Karpas-422 (cell line): ENCODE data around the gene KHDC4. TPM values are rescaled to one million over a fixed set of nuclear protein-coding genes. Genes with fewer than 3 reads are reported as not detected.

Experiments used
- DNase-seq: peaks from one replicate; pipeline ENCODE4 v3.0.0-alpha.2; 2015
- H2AFZ ChIP-seq: fragments of 200-600 bp; sonication (generic); 2 replicates; pipeline ENCODE4 v1.6.1; 2014; ENCODE audit warnings: antibody characterized with exemption, low read length, mixed read lengths
- H3K27ac ChIP-seq: fragments of 200-600 bp; sonication (generic); 2 replicates; pipeline ENCODE4 v1.5.1; 2014; ENCODE audit warnings: mild to moderate bottlenecking, low read length, moderate library complexity
- H3K27me3 ChIP-seq: fragments of 200-600 bp; sonication (generic); 2 replicates; pipeline ENCODE4 v1.6.1; 2014; ENCODE audit warnings: low read length, mixed read lengths
- H3K36me3 ChIP-seq: fragments of 200-600 bp; sonication (generic); 2 replicates; pipeline ENCODE4 v1.6.1; 2014; ENCODE audit warnings: low read length, mixed read lengths; ENCODE audit not compliant: insufficient read depth
- H3K4me1 ChIP-seq: fragments of 200-600 bp; sonication (generic); 2 replicates; pipeline ENCODE4 v1.6.1; 2014; ENCODE audit warnings: mild to moderate bottlenecking, low read length, mixed read lengths
- H3K4me2 ChIP-seq: fragments of 200-600 bp; sonication (generic); 2 replicates; pipeline ENCODE4 v1.6.1; 2014; ENCODE audit warnings: low read length, low read depth, mild to moderate bottlenecking; ENCODE audit not compliant: poor library complexity, severe bottlenecking
- H3K4me3 ChIP-seq: fragments of 200-600 bp; sonication (generic); 2 replicates; pipeline ENCODE4 v1.5.1; 2014; ENCODE audit warnings: mild to moderate bottlenecking, antibody characterized with exemption, low read length, mixed read lengths
- H3K79me2 ChIP-seq: fragments of 200-600 bp; sonication (generic); 2 replicates; pipeline ENCODE4 v1.6.1; 2014; ENCODE audit warnings: mild to moderate bottlenecking, low read length, mixed read lengths
- H3K9ac ChIP-seq: fragments of 200-600 bp; sonication (generic); 2 replicates; pipeline ENCODE4 v1.6.0; 2014; ENCODE audit warnings: low read length
- H3K9me2 ChIP-seq: fragments of 200-600 bp; sonication (generic), shearing (Covaris generic); replicated peaks from 2 replicates; pipeline ENCODE4 v1.6.0; 2014; ENCODE audit warnings: mild to moderate bottlenecking, low read length, moderate library complexity; ENCODE audit not compliant: insufficient read depth
- H3K9me3 ChIP-seq: fragments of 300-700, 200-600 bp; sonication (generic); 2 replicates; pipeline ENCODE4 v1.6.1; 2014; ENCODE audit warnings: low read length, mixed read lengths
- H4K20me1 ChIP-seq: fragments of 200-600 bp; sonication (generic); 2 replicates; pipeline ENCODE4 v1.6.1; 2014; ENCODE audit warnings: mild to moderate bottlenecking, antibody characterized with exemption, low read length, low read depth; ENCODE audit not compliant: insufficient read depth
- total RNA-seq: library from RNA; depleted of rRNA; stranded (reverse); fragments of >200 nt; shearing (Covaris generic); gene quantifications from 2 replicates; pipeline ENCODE4 v1.2.3, GENCODE V29; 2014; ENCODE audit warnings: low replicate concordance

The KHDC4 gene
- total RNA-seq, 1 experiment from 2014 or later: 63.2 TPM

DNA sequence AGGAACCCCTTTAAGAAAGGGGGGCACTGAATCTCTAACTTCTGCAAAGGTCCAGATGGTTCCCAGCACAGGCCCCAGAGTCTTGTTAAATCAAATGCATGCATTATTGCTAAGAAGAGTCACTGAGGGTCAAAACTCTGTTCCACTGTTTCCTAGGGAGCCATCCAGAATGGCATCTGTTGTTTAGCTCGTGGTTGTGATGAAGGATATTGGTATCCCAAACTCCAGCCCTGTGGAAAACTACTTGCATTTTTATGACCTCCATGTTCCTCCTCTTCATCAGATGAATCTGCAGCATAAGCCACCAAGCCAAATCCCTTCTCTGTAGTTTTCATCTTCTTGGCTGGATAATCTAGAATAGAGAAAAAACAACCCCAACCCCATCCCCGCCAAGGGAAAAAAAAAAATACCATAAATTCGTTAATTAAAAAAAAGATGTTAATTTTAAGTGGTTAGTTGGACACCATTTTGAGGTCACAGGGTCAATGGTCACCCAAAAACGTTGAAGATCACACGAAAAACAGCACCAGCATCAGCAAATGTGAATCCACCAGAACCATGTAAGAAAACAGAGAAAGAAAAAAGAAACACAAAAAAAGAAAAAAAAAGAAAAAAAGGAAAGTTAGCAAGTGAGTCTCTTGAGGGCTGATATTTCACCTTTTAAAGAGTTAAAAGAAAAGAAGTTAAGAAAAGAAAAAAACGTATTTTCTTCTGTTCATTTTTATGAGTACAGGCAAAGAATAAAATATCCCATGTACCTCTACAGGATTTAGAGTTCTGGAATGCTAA, 20.1 kb downstream of the KHDC4 start:
- 0 out of 2 replicates have a peak, but pooled peaks cover 8% of the 10 kb centered on the region for H4K20me1 ChIP-seq
- no peak overlapping the region for H2AFZ ChIP-seq
- no peak for DNase-seq
- H3K9me3 ChIP-seq: no peaks in the 10 kb centered on the region
- H3K4me2 ChIP-seq: no peak overlapping the region
- H3K4me3 ChIP-seq: no peak overlapping the region
- H3K36me3 ChIP-seq: peaks cover 53% of the 10 kb centered on the region; the same call in 1 of the 2 replicates
- no peaks in the 10 kb centered on the region for H3K27me3 ChIP-seq
- H3K9me2 ChIP-seq: no peaks in the 10 kb centered on the region
- peaks cover 12% of the 10 kb centered on the region for H3K79me2 ChIP-seq
- H3K9ac ChIP-seq: no peak overlapping the region
- no peak overlapping the region for H3K27ac ChIP-seq
- peaks cover 20% of the 10 kb centered on the region for H3K4me1 ChIP-seq

DNA sequence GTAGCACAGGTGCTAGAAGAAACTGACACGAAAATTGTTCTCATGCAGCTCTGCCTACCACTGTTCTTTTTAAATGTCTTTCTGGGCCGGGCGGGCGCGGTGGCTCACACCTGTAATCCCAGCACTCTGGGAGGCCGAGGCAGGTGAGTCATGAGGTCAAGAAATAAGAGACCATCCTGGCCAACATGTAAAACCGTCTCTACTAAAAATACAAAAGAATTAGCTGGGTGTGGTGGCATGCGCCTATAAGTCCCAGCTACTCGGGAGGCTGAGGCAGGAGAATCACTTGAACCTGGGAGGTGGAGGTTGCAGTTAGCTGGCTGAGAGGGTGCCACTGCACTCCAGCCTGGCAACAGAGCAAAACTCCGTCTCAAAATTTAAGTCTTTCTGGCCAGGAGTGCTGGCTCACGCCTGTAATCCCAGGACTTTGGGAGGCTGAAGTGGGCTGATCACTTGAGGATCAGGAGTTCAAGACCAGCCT, 22.1 kb downstream of the KHDC4 start:
- no peak overlapping the region for H3K4me3 ChIP-seq
- no peaks in the 10 kb centered on the region for H3K27me3 ChIP-seq
- H3K9ac ChIP-seq: no peak overlapping the region
- H3K79me2 ChIP-seq: peaks cover 15% of the 10 kb centered on the region
- no peak for DNase-seq
- no peak overlapping the region for H2AFZ ChIP-seq
- peak overlapping the region; percentile 93 for H3K4me2 ChIP-seq
- H3K4me1 ChIP-seq: peaks cover 20% of the 10 kb centered on the region
- H3K9me2 ChIP-seq: no peaks in the 10 kb centered on the region
- no peaks in the 10 kb centered on the region for H4K20me1 ChIP-seq
- no peaks in the 10 kb centered on the region for H3K9me3 ChIP-seq
- H3K36me3 ChIP-seq: peaks cover 45% of the 10 kb centered on the region; the same call in 1 of the 2 replicates
- peak overlapping the region; percentile 51 for H3K27ac ChIP-seq

DNA sequence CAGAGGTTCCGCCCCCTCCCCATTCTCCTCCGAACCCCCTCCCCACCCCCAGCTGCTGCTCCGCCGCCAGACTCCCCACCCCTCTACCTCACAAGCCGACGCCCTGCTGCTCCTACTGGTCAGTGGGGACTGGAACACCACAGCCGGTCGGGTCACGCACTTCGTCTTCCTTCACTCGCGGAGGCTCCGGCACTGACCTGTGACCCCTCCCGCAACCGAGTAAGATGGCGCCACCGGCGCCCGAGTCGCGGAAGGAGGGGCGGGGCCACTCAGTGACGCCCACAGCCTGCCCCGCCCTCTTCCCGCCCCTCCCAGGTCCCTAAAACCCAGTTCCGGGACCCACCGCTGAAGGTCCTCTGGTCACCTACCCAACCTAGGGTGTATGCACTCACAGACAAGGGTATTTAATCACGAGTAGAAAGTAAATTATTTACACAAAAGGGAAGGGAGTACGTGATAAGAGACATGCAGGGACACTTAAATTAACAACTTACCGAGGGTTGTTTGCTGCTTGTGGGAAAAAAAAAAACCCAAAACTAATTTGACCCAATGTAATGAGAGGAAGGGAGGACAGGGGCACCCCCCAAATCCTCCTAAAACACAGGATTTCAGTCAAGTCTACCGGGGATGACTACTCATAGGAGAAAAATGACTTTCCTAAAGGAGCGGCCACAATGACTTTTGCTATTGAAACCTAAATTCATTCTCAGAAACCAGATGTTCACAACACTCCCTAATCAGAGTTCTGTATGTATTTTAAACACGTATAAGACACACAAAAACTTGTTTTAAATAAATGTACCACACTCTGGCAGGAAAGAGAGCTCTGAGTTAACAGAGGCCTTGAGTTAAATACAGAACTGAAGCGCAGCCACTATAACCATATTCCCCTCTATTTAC, 22.8 kb downstream of the KHDC4 start, which contains the start of gene RIT1:
Gene RIT1 (minus strand): TSS at position 194 of the 900 bp plus-strand sequence. CDS start 588 bp downstream, outside the sequence.
- Histone ChIP-seq H4K20me1 (no peaks in the 10 kb centered on the region), H2AFZ (no peak within 1 kb of the TSS; the same call in 1 of the 2 replicates), H3K36me3 (peaks cover 38% of the 10 kb centered on the region; the same call in 1 of the 2 replicates), H3K9me3 (no peaks in the 10 kb centered on the region), H3K79me2 (peaks cover 15% of the 10 kb centered on the region), H3K27me3 (no peaks in the 10 kb centered on the region), H3K27ac (peak within 1 kb of the TSS; percentile 51), H3K4me2 (peak within 1 kb of the TSS; percentile 93), H3K4me1 (peaks cover 20% of the 10 kb centered on the region), H3K9ac (peak within 1 kb of the TSS; percentile 80), H3K9me2 (no peaks in the 10 kb centered on the region), H3K4me3 (peak within 1 kb of the TSS; percentile 90)
- peak; percentile 94 for DNase-seq

DNA sequence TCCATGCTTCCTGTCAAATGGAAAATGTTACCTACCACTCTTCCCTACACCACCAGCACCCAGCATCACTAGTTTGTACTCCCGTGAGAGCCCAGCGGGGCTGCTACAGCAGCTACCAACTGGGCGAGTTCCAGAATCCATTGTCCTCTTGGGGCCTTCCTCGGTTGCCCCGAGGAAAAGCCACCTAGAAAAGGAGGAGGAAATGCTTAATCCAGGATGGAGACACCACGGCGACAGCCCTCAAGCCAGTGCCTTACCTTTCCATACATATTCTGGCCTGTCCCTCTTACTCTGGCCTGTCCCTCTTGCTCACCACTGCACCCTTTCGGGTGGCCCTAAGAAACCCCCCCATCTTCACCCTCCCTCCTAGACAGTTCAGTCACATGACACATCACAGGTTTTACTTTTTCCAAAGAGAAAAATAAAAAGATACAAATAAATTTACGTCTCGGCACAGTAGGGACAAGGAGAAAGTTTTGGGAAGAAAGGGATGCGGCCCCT, 23.5 kb downstream of the KHDC4 start:
- Histone ChIP-seq H3K9ac (peak overlapping the region; percentile 80), H3K9me3 (no peaks in the 10 kb centered on the region)

DNA sequence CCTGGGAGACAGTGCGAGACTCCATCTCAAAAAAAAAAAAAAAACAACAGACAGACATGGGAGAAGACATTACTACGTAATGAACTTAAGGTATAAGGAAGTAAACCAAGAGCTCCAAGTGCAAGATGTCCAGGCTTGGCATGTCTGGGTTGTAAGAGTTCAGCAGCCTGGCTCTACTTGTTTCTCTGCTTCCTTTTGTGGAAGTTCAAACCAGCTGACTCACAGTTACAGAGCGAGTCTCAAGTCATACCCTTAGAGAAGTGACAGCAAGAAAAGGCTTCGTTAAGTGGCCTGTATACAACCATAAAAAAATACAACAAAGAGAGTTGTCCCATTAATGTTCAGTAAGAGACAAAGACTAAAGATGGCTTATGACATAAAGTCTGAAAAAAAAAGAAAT, 24.3 kb downstream of the KHDC4 start:
- H4K20me1 ChIP-seq: no peaks in the 10 kb centered on the region
- no peak overlapping the region for H3K27ac ChIP-seq
- no peak overlapping the region for H3K9ac ChIP-seq
- H2AFZ ChIP-seq: no peak overlapping the region
- peaks cover 37% of the 10 kb centered on the region for H3K36me3 ChIP-seq
- peak overlapping the region; percentile 93 for H3K4me2 ChIP-seq
- H3K9me2 ChIP-seq: no peaks in the 10 kb centered on the region
- H3K79me2 ChIP-seq: peaks cover 15% of the 10 kb centered on the region
- DNase-seq: no peak
- H3K4me3 ChIP-seq: peak overlapping the region; percentile 90
- H3K27me3 ChIP-seq: no peaks in the 10 kb centered on the region
- H3K9me3 ChIP-seq: no peaks in the 10 kb centered on the region
- peaks cover 20% of the 10 kb centered on the region for H3K4me1 ChIP-seq

More for the DNA sequence above, 23.5 kb downstream of the KHDC4 start:
- Histone ChIP-seq H3K79me2 (peaks cover 15% of the 10 kb centered on the region), H4K20me1 (no peaks in the 10 kb centered on the region), H3K4me1 (peaks cover 20% of the 10 kb centered on the region), H3K27me3 (no peaks in the 10 kb centered on the region), H3K27ac (peak overlapping the region; percentile 39; the same call in 1 of the 2 replicates), H2AFZ (no peak overlapping the region), H3K4me2 (peak overlapping the region; percentile 93), H3K36me3 (peaks cover 34% of the 10 kb centered on the region; the same call in 1 of the 2 replicates), H3K4me3 (peak overlapping the region; percentile 90), H3K9me2 (no peaks in the 10 kb centered on the region)
- DNase-seq: no peak

DNA sequence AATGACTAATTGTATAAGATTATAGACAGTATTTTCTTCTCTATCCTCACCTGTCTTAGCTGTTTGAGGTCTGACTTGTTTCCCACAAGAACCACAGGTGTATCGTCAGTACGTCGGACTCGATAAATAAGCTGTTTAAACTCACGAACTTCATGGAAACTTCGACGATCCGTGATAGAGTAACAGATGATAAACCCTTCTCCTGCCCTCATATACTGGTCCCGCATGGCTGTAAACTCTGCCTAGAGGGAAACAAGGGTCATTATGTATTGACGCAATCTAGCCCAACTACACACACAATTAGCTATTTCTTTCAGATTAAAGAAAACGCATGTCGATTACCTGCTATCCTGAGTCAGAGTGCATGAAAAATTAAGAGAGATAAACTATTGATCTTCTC, 30.0 kb downstream of the KHDC4 start:
- Histone ChIP-seq H3K9me3 (no peaks in the 10 kb centered on the region), H3K9me2 (no peaks in the 10 kb centered on the region), H3K9ac (no peak overlapping the region), H3K4me2 (no peak overlapping the region), H3K79me2 (0 out of 2 replicates have a peak, but pooled peaks cover 3% of the 10 kb centered on the region), H3K27me3 (no peaks in the 10 kb centered on the region), H2AFZ (no peak overlapping the region), H3K27ac (no peak overlapping the region), H3K4me3 (no peak overlapping the region), H4K20me1 (no peaks in the 10 kb centered on the region), H3K36me3 (peaks cover 48% of the 10 kb centered on the region), H3K4me1 (no peaks in the 10 kb centered on the region)
- DNase-seq: no peak

DNA sequence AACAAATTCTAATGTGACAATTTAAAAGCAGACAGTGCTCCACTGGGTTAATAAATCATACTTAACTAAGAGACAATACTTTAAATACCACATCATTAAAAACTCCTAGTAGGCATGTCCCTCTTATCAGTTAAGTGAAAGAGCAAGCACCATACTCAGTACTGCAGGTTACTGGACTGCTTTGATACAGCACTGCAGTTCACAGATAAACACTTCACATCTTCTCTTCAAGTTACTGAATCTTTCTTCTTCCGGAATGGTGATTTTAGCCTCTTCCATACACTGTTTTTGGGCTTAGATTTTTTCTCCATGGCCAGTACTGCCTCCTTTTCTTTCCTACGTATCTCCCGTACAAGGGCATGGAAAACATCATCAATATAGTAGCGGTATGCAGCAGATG, 34.1 kb downstream of the KHDC4 start:
- H3K4me1 ChIP-seq: no peaks in the 10 kb centered on the region
- H3K36me3 ChIP-seq: peaks cover 51% of the 10 kb centered on the region
- H3K9me2 ChIP-seq: no peaks in the 10 kb centered on the region
- no peak overlapping the region for H2AFZ ChIP-seq
- DNase-seq: no peak
- H3K79me2 ChIP-seq: no peaks in the 10 kb centered on the region
- no peaks in the 10 kb centered on the region for H3K27me3 ChIP-seq
- H3K9me3 ChIP-seq: no peaks in the 10 kb centered on the region
- no peak overlapping the region for H3K27ac ChIP-seq
- H4K20me1 ChIP-seq: no peaks in the 10 kb centered on the region
- H3K4me3 ChIP-seq: no peak overlapping the region
- no peak overlapping the region for H3K9ac ChIP-seq
- H3K4me2 ChIP-seq: no peak overlapping the region
